Colonic mucosa (tissue), 4 donors: ENCODE results near the gene CD96. TPM values are rescaled to one million over a fixed set of nuclear protein-coding genes. Genes with fewer than 3 reads are reported as not detected.

Source experiments
- DNase-seq: peaks from one replicate; pipeline ENCODE4 v3.0.0-alpha.2; 2020
- H3K27ac ChIP-seq: fragments of 200-600 bp; one replicate; pipeline ENCODE4 v1.8.0; 2021
- H3K27me3 ChIP-seq: fragments of 200-600 bp; one replicate; pipeline ENCODE4 v1.8.0; 2021
- H3K36me3 ChIP-seq: fragments of 200-600 bp; one replicate; pipeline ENCODE4 v1.8.0; 2021
- H3K4me1 ChIP-seq: fragments of 200-600 bp; one replicate; pipeline ENCODE4 v1.8.0; 2021; ENCODE audit warnings: mild to moderate bottlenecking
- H3K4me3 ChIP-seq: fragments of 200-600 bp; one replicate; pipeline ENCODE4 v1.8.0; 2021
- H3K9ac ChIP-seq, 2 donors: one replicate each; pipeline ENCODE4 v1.7.0; 2013; ENCODE audit warnings: control low read depth in 2 of 2, low read depth in 2 of 2, low read length in 2 of 2
- H3K9me3 ChIP-seq: fragments of 200-600 bp; one replicate; pipeline ENCODE4 v1.8.0; 2021
- CTCF ChIP-seq: fragments of 200-600 bp; IDR thresholded peaks from one replicate; pipeline ENCODE4 v1.8.0; 2022; ENCODE audit warnings: antibody characterized with exemption, mild to moderate bottlenecking
- intact Hi-C: fragments of 100-400 bp; cut with DNase I; formaldehyde crosslinking; loops from one replicate; pipeline ENCODE4 v1.14.1; 2022
- total RNA-seq, 2 donors: library from RNA; stranded (reverse); fragmentation: NEBNext Ultra II Directional in 1 of 2; extraction: Animal tissue kit (Norgen Biotek cat#: 25700) in 1 of 2; gene quantifications; one replicate each; pipeline ENCODE4 v1.2.1, GENCODE V29; 2021
- donor health status: healthy.
- donor health status: DM: no; HTN: no; CAD: no.
- donor health status: DM: no; HTN: no; CAD: no.

CD96 gene
- total RNA-seq, 2 donors from 2014 or later: 1.7 to 2.8 TPM

GRCh38 chr3:111534701-111535100 lies 7.3 kb upstream of the CD96 start:
- Histone ChIP-seq H3K4me3 (no peak overlapping the region), H3K9ac (no peak overlapping the region), H3K27ac (no peak overlapping the region), H3K9me3 (no peaks in the 10 kb centered on the region), H3K4me1 (no peaks in the 10 kb centered on the region), H3K27me3 (no peaks in the 10 kb centered on the region), H3K36me3 (no peaks in the 10 kb centered on the region)
- intact Hi-C loops: no loop called here
- DNase-seq: no peak
- no peak for TF ChIP-seq CTCF

- intact Hi-C loops: no loop called here
- DNase-seq: no peak
Observed at GRCh38 chr3:111538111-111538510, 3.9 kb upstream of the CD96 start.

GRCh38 chr3:111538681-111539083 lies 3.3 kb upstream of the CD96 start:
- intact Hi-C loops: no loop called here
- no peak overlapping the region for H3K27ac ChIP-seq
- H3K4me1 ChIP-seq: no peaks in the 10 kb centered on the region
- H3K9ac ChIP-seq: no peak overlapping the region
- no peaks in the 10 kb centered on the region for H3K9me3 ChIP-seq
- no peaks in the 10 kb centered on the region for H3K27me3 ChIP-seq
- DNase-seq: no peak
- no peaks in the 10 kb centered on the region for H3K36me3 ChIP-seq
- no peak for TF ChIP-seq CTCF
- H3K4me3 ChIP-seq: no peak overlapping the region

More at GRCh38 chr3:111538111-111538510, 3.9 kb upstream of the CD96 start:
- H3K27me3 ChIP-seq: no peaks in the 10 kb centered on the region
- no peaks in the 10 kb centered on the region for H3K36me3 ChIP-seq
- H3K27ac ChIP-seq: no peak overlapping the region
- no peaks in the 10 kb centered on the region for H3K9me3 ChIP-seq
- H3K9ac ChIP-seq: no peak overlapping the region
- no peaks in the 10 kb centered on the region for H3K4me1 ChIP-seq
- no peak for TF ChIP-seq CTCF
- no peak overlapping the region for H3K4me3 ChIP-seq

GRCh38 chr3:111539351-111540331 lies 2.4 kb upstream of the CD96 start:
- no peaks in the 10 kb centered on the region for H3K9me3 ChIP-seq
- H3K36me3 ChIP-seq: no peaks in the 10 kb centered on the region
- peak; percentile 65 for DNase-seq
- H3K27ac ChIP-seq: no peak overlapping the region
- no peak overlapping the region for H3K9ac ChIP-seq
- no peak overlapping the region for H3K4me3 ChIP-seq
- TF ChIP-seq CTCF: peak; percentile 69
- intact Hi-C loops: no loop called here
- H3K4me1 ChIP-seq: no peaks in the 10 kb centered on the region
- no peaks in the 10 kb centered on the region for H3K27me3 ChIP-seq

- no peak for TF ChIP-seq CTCF
- intact Hi-C loops: no loop called here
- Histone ChIP-seq H3K27me3 (no peaks in the 10 kb centered on the region), H3K27ac (no peak overlapping the region), H3K4me1 (no peaks in the 10 kb centered on the region), H3K9me3 (no peaks in the 10 kb centered on the region), H3K36me3 (no peaks in the 10 kb centered on the region), H3K9ac (no peak overlapping the region), H3K4me3 (no peak overlapping the region)
- DNase-seq: no peak
Observed at GRCh38 chr3:111541391-111541790, 606 bp upstream of the CD96 start.
